Mesenchymal stem cell (in vitro differentiated cells and primary cell): ENCODE data around the gene UBL3.
A peak's percentile ranks its signal among the peaks of the same experiment; 100 is the strongest.

Experiments
- DNase-seq: peaks from one replicate; pipeline ENCODE4 v3.0.0-alpha.2; 2013
- H2AFZ ChIP-seq: one replicate; pipeline ENCODE4 v1.6.1; 2013; ENCODE audit warnings: low read depth, mild to moderate bottlenecking, control low read depth, inconsistent platforms, low read length, moderate library complexity
- H2AK5ac ChIP-seq: 2 replicates; pipeline ENCODE4 v1.6.1; 2013; ENCODE audit warnings: low read length, moderate library complexity, mild to moderate bottlenecking, inconsistent platforms; ENCODE audit not compliant: severe bottlenecking
- H2BK120ac ChIP-seq: one replicate; pipeline ENCODE4 v1.6.1; 2013; ENCODE audit warnings: low read depth, mild to moderate bottlenecking, inconsistent platforms, low read length, moderate library complexity
- H2BK12ac ChIP-seq, 2 experiments: one replicate each; pipeline ENCODE4 v1.6.1; 2013; ENCODE audit warnings: inconsistent platforms in 2 of 2, low read length in 2 of 2, mild to moderate bottlenecking in 2 of 2, moderate library complexity in 2 of 2, control low read depth in 1 of 2
- H2BK15ac ChIP-seq: one replicate; pipeline ENCODE4 v1.6.1; 2013; ENCODE audit warnings: mild to moderate bottlenecking, low read depth, inconsistent platforms; ENCODE audit not compliant: poor library complexity, severe bottlenecking
- H2BK5ac ChIP-seq: 2 replicates; pipeline ENCODE4 v1.6.1; 2013; ENCODE audit warnings: low read depth, mild to moderate bottlenecking, low read length, control low read depth, inconsistent platforms; ENCODE audit not compliant: poor library complexity, severe bottlenecking
- H3K14ac ChIP-seq, 2 experiments: one replicate each; pipeline ENCODE4 v1.6.1; 2013; ENCODE audit warnings: inconsistent platforms in 2 of 2, low read length in 2 of 2, control low read depth in 1 of 2, mild to moderate bottlenecking in 1 of 2, moderate library complexity in 1 of 2
- H3K18ac ChIP-seq, 2 experiments: one replicate each; pipeline ENCODE4 v1.6.1; 2013; ENCODE audit warnings: inconsistent platforms in 2 of 2, low read length in 2 of 2, control low read depth in 1 of 2, low read depth in 1 of 2, mild to moderate bottlenecking in 1 of 2
- H3K23ac ChIP-seq, 2 experiments: one replicate each; pipeline ENCODE4 v1.6.1; 2013; ENCODE audit warnings: inconsistent platforms in 2 of 2, low read length in 2 of 2, mild to moderate bottlenecking in 2 of 2, moderate library complexity in 2 of 2, control low read depth in 1 of 2
- H3K27ac ChIP-seq: 2 replicates; pipeline ENCODE4 v1.5.1; 2013; ENCODE audit warnings: mild to moderate bottlenecking, moderate library complexity, low read length, control low read depth, inconsistent platforms; ENCODE audit not compliant: poor library complexity, severe bottlenecking
- H3K27me3 ChIP-seq, 2 experiments: 2 replicates each; pipeline versions ENCODE4 v1.6.1 to v1.7.0; 2013; ENCODE audit warnings: low read length in 2 of 2, mild to moderate bottlenecking in 2 of 2, moderate library complexity in 2 of 2, control low read depth in 1 of 2, inconsistent platforms in 1 of 2; ENCODE audit not compliant: control insufficient read depth in 1 of 2, insufficient read depth in 1 of 2
- H3K36me3 ChIP-seq, 2 experiments: 2 replicates each; pipeline versions ENCODE4 v1.6.1 to v1.7.0; 2013; ENCODE audit warnings: low read length in 2 of 2, control low read depth in 1 of 2, inconsistent platforms in 1 of 2, low read depth in 1 of 2, mild to moderate bottlenecking in 1 of 2; ENCODE audit not compliant: insufficient read depth in 2 of 2, control insufficient read depth in 1 of 2
- H3K4ac ChIP-seq, 2 experiments: one replicate each; pipeline ENCODE4 v1.6.1; 2013; ENCODE audit warnings: inconsistent platforms in 2 of 2, low read length in 2 of 2, mild to moderate bottlenecking in 2 of 2, moderate library complexity in 2 of 2, control low read depth in 1 of 2, low read depth in 1 of 2
- H3K4me1 ChIP-seq: 2 replicates; pipeline ENCODE4 v1.6.1; 2013; ENCODE audit warnings: low read depth, low read length, control low read depth; ENCODE audit not compliant: control insufficient read depth, insufficient read depth
- H3K4me2 ChIP-seq: 2 replicates; pipeline ENCODE4 v1.6.1; 2013; ENCODE audit warnings: low read length, mild to moderate bottlenecking, inconsistent platforms; ENCODE audit not compliant: poor library complexity, severe bottlenecking
- H3K4me3 ChIP-seq, 2 experiments: 2 replicates each; pipeline versions ENCODE4 v1.5.1 to v1.7.0; 2013; ENCODE audit warnings: low read length in 2 of 2, mild to moderate bottlenecking in 2 of 2, control low read depth in 1 of 2, low read depth in 1 of 2; ENCODE audit not compliant: insufficient read depth in 1 of 2
- H3K79me1 ChIP-seq: replicated peaks from 2 replicates; pipeline ENCODE4 v1.6.1; 2013; ENCODE audit warnings: mild to moderate bottlenecking, control low read depth, low read length, inconsistent platforms; ENCODE audit not compliant: poor library complexity, severe bottlenecking
- H3K9ac ChIP-seq: 2 replicates; pipeline ENCODE4 v1.7.0; 2013; ENCODE audit warnings: mild to moderate bottlenecking, low read length, moderate library complexity
- H3K9me3 ChIP-seq: 2 replicates; pipeline ENCODE4 v1.7.0; 2013; ENCODE audit warnings: mild to moderate bottlenecking, low read length; ENCODE audit not compliant: control insufficient read depth
- H4K8ac ChIP-seq: one replicate; pipeline ENCODE4 v1.6.1; 2013; ENCODE audit warnings: inconsistent platforms, mild to moderate bottlenecking, low read length, moderate library complexity
- H4K91ac ChIP-seq: one replicate; pipeline ENCODE4 v1.6.1; 2013; ENCODE audit warnings: mild to moderate bottlenecking, low read length, inconsistent platforms
- WGBS: methylation state at CpG from one replicate; pipeline ENCODE4 v1.1.7; 2013; ENCODE audit warnings: mixed read lengths; 5-methylcytosine and 5-hydroxymethylcytosine counted together

The UBL3 gene

DNA sequence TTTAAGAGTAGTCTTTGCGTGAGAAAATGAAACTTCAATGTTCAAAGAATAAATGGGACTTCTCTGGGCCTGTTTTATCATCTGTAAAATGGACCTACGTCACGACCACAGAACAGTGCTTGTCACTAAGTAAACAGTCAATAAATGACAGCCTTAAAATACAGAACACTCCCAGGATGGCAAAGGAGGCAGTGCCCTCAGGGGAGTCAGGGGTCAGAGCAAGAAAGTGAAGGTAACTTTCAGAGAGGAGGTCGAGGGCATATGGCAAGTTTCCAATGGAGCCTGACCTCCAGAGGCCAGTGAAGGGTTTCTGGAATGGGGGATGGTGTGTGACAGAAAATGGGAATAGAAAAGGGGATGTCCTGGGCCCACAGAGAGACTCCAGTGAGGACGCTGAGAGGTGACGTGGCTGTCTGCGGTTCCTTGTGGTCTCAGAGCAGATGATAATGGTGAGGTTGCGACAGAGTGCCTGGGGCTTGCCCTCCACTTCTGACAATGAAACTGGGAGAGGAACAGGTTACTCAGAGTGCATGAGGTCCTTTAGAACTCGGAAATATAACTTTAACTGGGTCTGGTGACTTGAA is 91.8 kb downstream of the UBL3 start:
- Histone ChIP-seq H4K8ac (no peak overlapping the region), H3K23ac (no peak overlapping the region), H2BK120ac (no peak overlapping the region), H3K36me3 (peaks cover 0 to 21% of the 10 kb centered on the region in 2 experiments), H2BK5ac (no peak overlapping the region), H3K18ac (no peak overlapping the region), H2BK12ac (no peak overlapping the region), H3K79me1 (no peaks in the 10 kb centered on the region), H4K91ac (no peak overlapping the region), H3K9ac (no peak overlapping the region), H2BK15ac (no peak overlapping the region), H3K4me3 (no peak overlapping the region), H3K27me3 (no peaks in the 10 kb centered on the region), H3K4me1 (no peaks in the 10 kb centered on the region), H3K27ac (no peak overlapping the region), H2AFZ (no peak overlapping the region), H3K4me2 (no peak overlapping the region), H2AK5ac (no peak overlapping the region), H3K9me3 (no peaks in the 10 kb centered on the region), H3K4ac (no peak overlapping the region), H3K14ac (no peak overlapping the region)
- WGBS, result 91% methylated on average over 9 of the region's 9 CpGs
- peak; percentile 18 for DNase-seq

DNA sequence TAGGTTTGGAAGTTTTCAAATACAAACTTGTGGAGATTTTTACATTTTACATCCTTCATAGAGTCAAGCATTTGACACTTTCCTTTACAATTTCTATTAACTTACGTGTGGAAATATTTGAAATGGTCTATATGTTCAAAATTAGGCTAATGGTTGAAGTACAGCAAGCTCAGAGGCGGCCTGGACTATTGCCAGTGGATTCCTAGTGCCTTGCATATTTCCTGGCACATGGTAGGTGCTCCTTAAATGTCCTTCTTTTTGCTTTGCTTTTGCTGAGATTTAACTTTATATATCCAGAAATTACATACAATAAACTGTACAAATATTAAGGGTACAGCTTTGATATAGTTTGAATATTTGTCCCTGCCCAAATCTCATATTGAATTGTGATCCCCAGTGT is 93.9 kb downstream of the UBL3 start:
- H3K14ac ChIP-seq, result no peak overlapping the region
- H2AFZ ChIP-seq, result no peak overlapping the region
- H3K36me3 ChIP-seq, result peaks cover 0 to 2% of the 10 kb centered on the region in 2 experiments
- 96% methylated on average over 2 of the region's 2 CpGs for WGBS
- no peak overlapping the region for H3K4me3 ChIP-seq
- no peaks in the 10 kb centered on the region for H3K9me3 ChIP-seq
- no peak overlapping the region for H4K8ac ChIP-seq
- no peak overlapping the region for H4K91ac ChIP-seq
- H3K27me3 ChIP-seq, result no peaks in the 10 kb centered on the region
- no peak overlapping the region for H2BK5ac ChIP-seq
- H3K4me1 ChIP-seq, result no peaks in the 10 kb centered on the region
- no peak overlapping the region for H3K18ac ChIP-seq
- H2BK12ac ChIP-seq, result no peak overlapping the region
- H3K9ac ChIP-seq, result no peak overlapping the region
- no peak overlapping the region for H3K23ac ChIP-seq
- no peak overlapping the region for H3K27ac ChIP-seq
- no peak overlapping the region for H3K4ac ChIP-seq
- no peaks in the 10 kb centered on the region for H3K79me1 ChIP-seq
- DNase-seq, result no peak
- no peak overlapping the region for H2BK120ac ChIP-seq
- no peak overlapping the region for H3K4me2 ChIP-seq
- no peak overlapping the region for H2BK15ac ChIP-seq
- no peak overlapping the region for H2AK5ac ChIP-seq

DNA sequence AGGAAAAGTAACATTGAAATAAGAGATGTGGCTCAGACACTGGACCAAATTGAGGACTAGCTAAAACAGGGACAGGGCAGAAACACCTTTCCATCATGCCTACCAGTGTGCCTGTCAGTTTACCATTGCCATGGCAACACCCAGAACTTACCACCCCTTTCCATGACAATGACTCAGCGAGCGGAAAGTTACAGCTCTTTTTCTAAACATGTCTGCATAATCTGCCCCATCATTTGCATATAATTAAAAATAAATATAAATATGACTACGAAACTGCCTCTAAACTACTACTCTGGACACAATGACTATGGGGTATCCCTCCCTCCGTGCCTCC is 96.0 kb downstream of the UBL3 start:
- Histone ChIP-seq H2BK5ac (no peak overlapping the region), H3K79me1 (no peaks in the 10 kb centered on the region), H3K14ac (no peak overlapping the region), H3K9ac (peak overlapping the region; percentile 3), H3K27ac (no peak overlapping the region), H3K27me3 (no peaks in the 10 kb centered on the region), H3K9me3 (no peaks in the 10 kb centered on the region), H3K4ac (peak overlapping the region in 1 of 2 experiments; percentile 7), H2BK15ac (no peak overlapping the region), H4K91ac (no peak overlapping the region), H3K36me3 (no peaks in the 10 kb centered on the region), H3K18ac (peak overlapping the region; percentile 26 to 61), H3K23ac (no peak overlapping the region), H2BK12ac (peak overlapping the region in 1 of 2 experiments; percentile 89), H3K4me2 (no peak overlapping the region), H4K8ac (peak overlapping the region; percentile 12), H2AK5ac (no peak overlapping the region), H2AFZ (no peak overlapping the region), H2BK120ac (no peak overlapping the region), H3K4me1 (no peaks in the 10 kb centered on the region), H3K4me3 (no peak overlapping the region)
- peak; percentile 76 for DNase-seq
- 53% methylated on average over 3 of the region's 4 CpGs for WGBS

GRCh38 chr13:29753618-29754472 is 96.6 kb downstream of the UBL3 start:
- Histone ChIP-seq H3K4me3 (no peak overlapping the region), H3K36me3 (no peaks in the 10 kb centered on the region), H4K91ac (peak overlapping the region; percentile 27), H3K27me3 (no peaks in the 10 kb centered on the region), H2BK120ac (peak overlapping the region; percentile 19), H3K9ac (peak overlapping the region; percentile 3), H3K27ac (no peak overlapping the region), H2BK5ac (no peak overlapping the region), H3K4ac (no peak overlapping the region), H2BK12ac (no peak overlapping the region), H3K23ac (no peak overlapping the region), H3K4me2 (no peak overlapping the region), H2AFZ (no peak overlapping the region), H3K18ac (peak overlapping the region in 1 of 2 experiments; percentile 21), H3K14ac (no peak overlapping the region), H2BK15ac (no peak overlapping the region), H3K9me3 (no peaks in the 10 kb centered on the region), H3K4me1 (no peaks in the 10 kb centered on the region), H2AK5ac (no peak overlapping the region), H3K79me1 (no peaks in the 10 kb centered on the region), H4K8ac (no peak overlapping the region)
- DNase-seq, result peak; percentile 40
- 90% methylated on average over 8 of the region's 10 CpGs for WGBS
